ENCODE data around the gene MPC2.
A peak's percentile ranks its signal among the peaks of the same experiment; 100 is the strongest.

Gene MPC2

DNA sequence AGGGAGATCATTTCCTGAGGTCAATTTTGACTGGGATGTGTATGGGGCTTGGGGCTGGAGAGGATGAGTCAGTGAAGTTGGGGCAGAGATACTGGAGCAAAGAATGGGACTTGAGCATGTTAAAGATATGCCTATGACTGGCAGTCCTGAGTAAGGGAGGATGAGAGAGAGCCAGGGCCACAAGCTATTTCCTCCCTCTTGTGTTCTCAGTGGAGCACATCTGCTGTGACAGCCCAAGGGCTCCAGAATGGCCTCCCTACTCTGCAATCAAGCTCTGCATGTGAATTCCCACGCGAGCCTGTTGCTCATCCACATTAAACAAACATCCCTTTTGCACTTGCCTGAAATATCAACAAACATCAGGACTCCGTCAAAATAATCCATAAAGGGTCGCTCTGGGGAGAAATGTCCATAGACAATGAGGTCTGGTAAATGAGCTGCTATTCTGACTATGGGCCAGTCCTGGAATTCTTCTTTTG lies 32.2 kb downstream of the MPC2 start:
- Histone ChIP-seq H3K9ac (ENCODE audit: low read depth, low read length, poor library complexity, severe bottlenecking) (no peak overlapping the region), H3K4me2 (ENCODE audit: low read depth, low read length, poor library complexity, severe bottlenecking) (no peak overlapping the region), H4K20me1 (ENCODE audit: insufficient read depth, low read length, poor library complexity, severe bottlenecking) (no peaks in the 10 kb centered on the region), H2AFZ (ENCODE audit: low read length) (peak overlapping the region; percentile 48; the same call in 1 of the 2 replicates), H3K79me2 (ENCODE audit: insufficient read depth, low read length) (no peaks in the 10 kb centered on the region), H3F3A (ENCODE audit: low read depth) (no peaks in the 10 kb centered on the region), H3K36me3 (ENCODE audit: insufficient read depth, low read length) (no peaks in the 10 kb centered on the region), H3K4me1 (ENCODE audit: insufficient read depth, low read length, poor library complexity, severe bottlenecking) (peaks cover 8% of the 10 kb centered on the region), H3K9me2 (replicated peaks; ENCODE audit: low read depth, low read length) (no peaks in the 10 kb centered on the region), H3K4me3 (ENCODE audit: low read length, poor library complexity, severe bottlenecking) (no peak overlapping the region), H3K27me3 (ENCODE audit: insufficient read depth, low read length, poor library complexity, severe bottlenecking) (no peaks in the 10 kb centered on the region), H3K9me3 (ENCODE audit: insufficient read depth, low read depth, low read length) (peaks cover 11% of the 10 kb centered on the region; the same call in 1 of the 2 replicates)
- TF ChIP-seq, protein P1, sequence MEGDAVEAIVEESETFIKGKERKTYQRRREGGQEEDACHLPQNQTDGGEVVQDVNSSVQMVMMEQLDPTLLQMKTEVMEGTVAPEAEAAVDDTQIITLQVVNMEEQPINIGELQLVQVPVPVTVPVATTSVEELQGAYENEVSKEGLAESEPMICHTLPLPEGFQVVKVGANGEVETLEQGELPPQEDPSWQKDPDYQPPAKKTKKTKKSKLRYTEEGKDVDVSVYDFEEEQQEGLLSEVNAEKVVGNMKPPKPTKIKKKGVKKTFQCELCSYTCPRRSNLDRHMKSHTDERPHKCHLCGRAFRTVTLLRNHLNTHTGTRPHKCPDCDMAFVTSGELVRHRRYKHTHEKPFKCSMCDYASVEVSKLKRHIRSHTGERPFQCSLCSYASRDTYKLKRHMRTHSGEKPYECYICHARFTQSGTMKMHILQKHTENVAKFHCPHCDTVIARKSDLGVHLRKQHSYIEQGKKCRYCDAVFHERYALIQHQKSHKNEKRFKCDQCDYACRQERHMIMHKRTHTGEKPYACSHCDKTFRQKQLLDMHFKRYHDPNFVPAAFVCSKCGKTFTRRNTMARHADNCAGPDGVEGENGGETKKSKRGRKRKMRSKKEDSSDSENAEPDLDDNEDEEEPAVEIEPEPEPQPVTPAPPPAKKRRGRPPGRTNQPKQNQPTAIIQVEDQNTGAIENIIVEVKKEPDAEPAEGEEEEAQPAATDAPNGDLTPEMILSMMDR (conservative IDR thresholded peaks at IDR 0.05; ENCODE audit: low read length), result no peak
- no peak for TF ChIP-seq EZH2phosphoT487 (IDR thresholded peaks at IDR 0.05; ENCODE audit: borderline replicate concordance)

DNA sequence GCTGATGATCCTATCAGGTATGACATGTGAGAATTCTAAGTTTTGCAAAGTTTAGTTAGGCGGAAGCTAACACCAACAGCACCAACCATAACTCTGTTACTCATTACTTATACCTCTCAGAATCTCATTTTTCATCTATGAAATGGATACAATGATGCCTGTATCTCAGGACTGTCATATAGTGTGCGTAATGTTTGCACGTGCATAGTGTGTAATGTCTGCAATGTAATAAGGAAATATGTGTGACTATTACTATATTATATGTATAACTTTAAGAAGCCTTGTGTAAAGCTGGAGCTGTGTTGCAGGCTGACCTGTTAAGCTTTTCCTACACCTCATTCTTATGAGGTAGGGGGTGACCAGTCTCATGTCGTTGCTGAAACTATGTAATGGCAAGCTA lies 36.0 kb downstream of the MPC2 start:
- no peaks in the 10 kb centered on the region for H4K20me1 ChIP-seq (ENCODE audit: insufficient read depth, low read length, poor library complexity, severe bottlenecking)
- H3K9ac ChIP-seq (ENCODE audit: low read depth, low read length, poor library complexity, severe bottlenecking), result no peak overlapping the region

DNA sequence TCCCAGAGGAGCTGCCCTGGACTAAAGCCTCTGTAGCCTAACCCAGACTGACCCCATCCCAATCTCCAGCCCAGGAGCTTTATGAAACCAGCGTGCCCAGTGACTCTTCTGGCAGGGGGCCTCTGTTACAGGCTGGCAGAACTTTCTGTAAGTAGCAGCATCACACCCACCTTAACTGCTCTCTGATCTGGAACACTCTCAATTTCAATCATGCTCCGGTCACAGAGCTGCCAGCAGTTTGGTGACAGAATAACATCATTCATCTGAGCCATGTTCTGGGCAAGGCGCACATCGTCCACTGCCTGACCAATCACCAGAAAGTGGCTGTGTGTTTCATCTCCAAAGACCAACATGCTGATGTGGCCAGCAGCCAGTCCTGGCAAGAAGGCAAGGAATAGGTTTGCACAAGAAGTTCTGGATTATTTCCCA lies 37.6 kb downstream of the MPC2 start:
- H3K4me2 ChIP-seq (ENCODE audit: low read depth, low read length, poor library complexity, severe bottlenecking), result no peak overlapping the region
- no peak overlapping the region for H3K4me3 ChIP-seq (ENCODE audit: low read length, poor library complexity, severe bottlenecking)
- H3K9me3 ChIP-seq (ENCODE audit: insufficient read depth, low read depth, low read length), result no peaks in the 10 kb centered on the region
- TF ChIP-seq, protein P1 (conservative IDR thresholded peaks at IDR 0.05; ENCODE audit: low read length), result no peak
- TF ChIP-seq EZH2phosphoT487 (IDR thresholded peaks at IDR 0.05; ENCODE audit: borderline replicate concordance), result no peak
- no peaks in the 10 kb centered on the region for H3F3A ChIP-seq (ENCODE audit: low read depth)
- H3K9ac ChIP-seq (ENCODE audit: low read depth, low read length, poor library complexity, severe bottlenecking), result no peak overlapping the region
- H3K4me1 ChIP-seq (ENCODE audit: insufficient read depth, low read length, poor library complexity, severe bottlenecking), result peaks cover under 1% of the 10 kb centered on the region
- H3K79me2 ChIP-seq (ENCODE audit: insufficient read depth, low read length), result no peaks in the 10 kb centered on the region
- no peaks in the 10 kb centered on the region for H3K9me2 ChIP-seq (replicated peaks; ENCODE audit: low read depth, low read length)
- H3K27me3 ChIP-seq (ENCODE audit: insufficient read depth, low read length, poor library complexity, severe bottlenecking), result no peaks in the 10 kb centered on the region
- no peak overlapping the region for H2AFZ ChIP-seq (ENCODE audit: low read length)
- H3K36me3 ChIP-seq (ENCODE audit: insufficient read depth, low read length), result no peaks in the 10 kb centered on the region
- H4K20me1 ChIP-seq (ENCODE audit: insufficient read depth, low read length, poor library complexity, severe bottlenecking), result no peaks in the 10 kb centered on the region

More for the DNA sequence above, 36.0 kb downstream of the MPC2 start:
- H3K4me2 ChIP-seq (ENCODE audit: low read depth, low read length, poor library complexity, severe bottlenecking), result no peak overlapping the region
- no peaks in the 10 kb centered on the region for H3K9me3 ChIP-seq (ENCODE audit: insufficient read depth, low read depth, low read length)
- H3K4me3 ChIP-seq (ENCODE audit: low read length, poor library complexity, severe bottlenecking), result no peak overlapping the region
- H2AFZ ChIP-seq (ENCODE audit: low read length), result no peak overlapping the region
- H3K27me3 ChIP-seq (ENCODE audit: insufficient read depth, low read length, poor library complexity, severe bottlenecking), result no peaks in the 10 kb centered on the region
- no peaks in the 10 kb centered on the region for H3K36me3 ChIP-seq (ENCODE audit: insufficient read depth, low read length)
- H3F3A ChIP-seq (ENCODE audit: low read depth), result no peaks in the 10 kb centered on the region
- H3K79me2 ChIP-seq (ENCODE audit: insufficient read depth, low read length), result no peaks in the 10 kb centered on the region
- TF ChIP-seq EZH2phosphoT487 (IDR thresholded peaks at IDR 0.05; ENCODE audit: borderline replicate concordance), result no peak
- TF ChIP-seq, protein P1 (conservative IDR thresholded peaks at IDR 0.05; ENCODE audit: low read length), result no peak
- H3K4me1 ChIP-seq (ENCODE audit: insufficient read depth, low read length, poor library complexity, severe bottlenecking), result peaks cover 8% of the 10 kb centered on the region
- H3K9me2 ChIP-seq (replicated peaks; ENCODE audit: low read depth, low read length), result no peaks in the 10 kb centered on the region

All from Loucy (cell line).